Measurements from ENCODE around the gene SDF2L1. TPM values are rescaled to one million over a fixed set of nuclear protein-coding genes. Genes with fewer than 3 reads are reported as not detected.
"Not testable (repeated sequence)": the region's sequence is repeated elsewhere in the genome, so short reads cannot be mapped to it uniquely, and the experiment has no call there.

SDF2L1 gene
- total RNA-seq, 1 experiment from 2014 or later, result 79.6 TPM

GRCh38 chr22:21636629-21637218, 5.4 kb upstream of the SDF2L1 start:
- DNase-seq (ENCODE audit: low read depth), result no peak

DNA sequence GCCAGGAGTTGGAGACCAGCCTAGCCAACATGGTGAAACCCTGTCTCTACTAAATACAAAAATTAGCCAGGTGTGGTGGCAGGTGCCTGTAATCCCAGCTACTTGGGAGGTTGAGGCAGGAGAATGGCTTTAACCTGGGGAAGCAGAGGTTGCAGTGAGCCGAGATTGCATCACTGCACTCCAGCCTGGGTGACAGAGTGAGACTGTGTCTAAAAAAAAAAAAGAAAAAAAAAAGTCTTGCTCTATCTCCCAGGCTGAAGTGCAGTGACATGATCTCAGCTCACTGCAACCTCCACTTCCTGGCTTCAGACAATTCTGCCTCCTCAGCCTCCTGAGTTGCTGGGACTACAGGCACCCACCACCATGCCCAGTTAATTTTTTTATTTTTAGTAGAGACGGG, 4.7 kb upstream of the SDF2L1 start:
- DNase-seq (ENCODE audit: low read depth), result not testable (repeated sequence)

GRCh38 chr22:21639359-21639758, 2.7 kb upstream of the SDF2L1 start:
- no peak for DNase-seq (ENCODE audit: low read depth)

DNA sequence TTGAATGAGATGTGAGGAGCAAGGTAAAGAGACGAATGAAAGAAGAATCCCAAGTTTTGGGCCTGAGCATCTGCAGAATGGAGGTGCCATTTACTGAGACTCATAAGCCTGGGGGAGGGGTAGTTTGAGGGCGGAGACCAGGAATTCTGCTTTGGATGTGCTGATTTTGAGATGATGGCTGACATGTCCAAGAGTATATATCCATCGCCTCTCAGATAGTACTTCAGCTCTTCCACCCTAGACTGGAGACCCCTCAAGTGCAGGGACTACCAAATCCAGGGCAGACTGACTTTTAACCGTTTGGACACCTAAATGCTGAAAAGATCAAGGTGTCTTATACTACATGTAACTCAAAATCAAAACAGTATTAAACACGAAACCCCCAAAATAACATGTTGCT, 1.3 kb upstream of the SDF2L1 start:
- DNase-seq (ENCODE audit: low read depth), result no peak

DNA sequence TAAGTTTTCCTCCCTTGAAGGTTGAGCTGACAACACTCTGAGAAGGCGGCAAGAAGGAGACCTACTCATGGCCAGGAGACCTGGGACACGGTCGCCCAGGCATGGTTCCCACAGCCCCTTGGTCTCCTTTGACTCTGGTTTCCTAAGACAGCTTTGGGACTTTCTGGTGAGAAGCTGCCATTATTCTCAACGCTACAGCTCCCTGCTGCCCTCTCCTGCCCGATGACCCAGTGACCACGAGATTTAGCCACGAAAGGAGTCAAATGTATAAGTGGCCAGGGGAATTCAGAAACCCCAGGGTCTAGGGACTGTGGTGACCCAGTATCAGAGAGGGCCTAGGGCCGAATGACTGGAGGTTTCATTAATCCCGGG, 699 bp upstream of the SDF2L1 start:
- DNase-seq (ENCODE audit: low read depth), result peak; percentile 60

DNA sequence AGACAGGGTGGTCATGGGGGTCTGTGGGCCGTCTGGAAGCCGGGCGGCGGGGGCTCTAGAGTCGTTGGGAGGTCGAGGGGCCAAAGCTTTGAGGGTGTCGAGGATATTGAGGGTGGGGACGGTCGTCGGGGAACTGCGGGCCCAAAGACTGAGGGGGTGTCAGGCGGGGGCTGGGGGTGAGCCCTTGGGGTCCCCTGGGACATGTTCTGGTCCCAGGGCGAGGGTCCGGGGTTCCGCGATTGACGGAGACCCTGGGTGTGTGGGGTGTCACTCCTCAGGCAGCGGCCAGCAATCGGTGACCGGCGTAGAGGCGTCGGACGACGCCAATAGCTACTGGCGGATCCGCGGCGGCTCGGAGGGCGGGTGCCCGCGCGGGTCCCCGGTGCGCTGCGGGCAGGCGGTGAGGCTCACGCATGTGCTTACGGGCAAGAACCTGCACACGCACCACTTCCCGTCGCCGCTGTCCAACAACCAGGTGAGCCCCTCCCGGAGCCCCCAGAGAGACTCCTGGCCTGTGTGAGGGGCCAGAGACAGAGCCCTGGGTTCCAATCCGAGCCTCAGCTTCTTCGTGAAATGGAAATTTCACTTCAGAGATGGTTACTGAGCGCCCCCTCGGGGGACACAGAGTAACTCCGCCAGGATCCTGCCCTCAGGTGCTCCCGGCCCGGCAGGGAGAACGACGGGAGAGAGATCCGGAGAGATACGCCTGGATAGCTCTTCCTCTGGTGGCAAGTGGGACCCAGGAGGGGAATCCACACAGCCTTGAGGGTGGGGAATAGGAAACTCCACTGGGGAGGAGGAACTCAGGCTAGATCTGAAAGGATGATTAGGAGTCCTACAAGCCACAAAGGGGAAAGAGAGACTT, 714 bp downstream of the SDF2L1 start:
- peak; percentile 65 for DNase-seq (ENCODE audit: low read depth)

DNA sequence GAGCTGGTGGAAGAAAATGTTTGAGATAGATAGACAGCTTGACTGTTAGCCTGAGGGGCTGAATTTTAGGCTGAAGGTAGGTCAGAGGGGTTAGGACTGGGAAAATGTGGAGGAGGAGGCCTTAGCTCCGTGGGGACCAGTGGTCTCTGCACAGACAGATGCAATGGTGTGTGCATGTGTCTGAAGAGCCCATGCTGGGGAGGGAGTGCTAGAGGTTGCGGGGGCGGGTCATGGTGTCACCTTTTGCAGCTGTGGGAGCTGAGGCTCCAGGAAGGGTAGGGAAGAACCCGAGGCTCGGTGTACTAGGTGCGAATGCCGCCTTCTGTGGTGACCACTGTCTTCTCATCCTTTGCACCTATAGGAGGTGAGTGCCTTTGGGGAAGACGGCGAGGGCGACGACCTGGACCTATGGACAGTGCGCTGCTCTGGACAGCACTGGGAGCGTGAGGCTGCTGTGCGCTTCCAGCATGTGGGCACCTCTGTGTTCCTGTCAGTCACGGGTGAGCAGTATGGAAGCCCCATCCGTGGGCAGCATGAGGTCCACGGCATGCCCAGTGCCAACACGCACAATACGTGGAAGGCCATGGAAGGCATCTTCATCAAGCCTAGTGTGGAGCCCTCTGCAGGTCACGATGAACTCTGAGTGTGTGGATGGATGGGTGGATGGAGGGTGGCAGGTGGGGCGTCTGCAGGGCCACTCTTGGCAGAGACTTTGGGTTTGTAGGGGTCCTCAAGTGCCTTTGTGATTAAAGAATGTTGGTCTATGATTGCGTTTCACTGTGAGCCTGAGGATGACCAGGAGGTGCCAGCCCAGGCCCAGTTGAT, 1.6 kb downstream of the SDF2L1 start:
- no peak for DNase-seq (ENCODE audit: low read depth)

GRCh38 chr22:21645513-21645912, 3.4 kb downstream of the SDF2L1 start:
- not testable (repeated sequence) for DNase-seq (ENCODE audit: low read depth)

DNA sequence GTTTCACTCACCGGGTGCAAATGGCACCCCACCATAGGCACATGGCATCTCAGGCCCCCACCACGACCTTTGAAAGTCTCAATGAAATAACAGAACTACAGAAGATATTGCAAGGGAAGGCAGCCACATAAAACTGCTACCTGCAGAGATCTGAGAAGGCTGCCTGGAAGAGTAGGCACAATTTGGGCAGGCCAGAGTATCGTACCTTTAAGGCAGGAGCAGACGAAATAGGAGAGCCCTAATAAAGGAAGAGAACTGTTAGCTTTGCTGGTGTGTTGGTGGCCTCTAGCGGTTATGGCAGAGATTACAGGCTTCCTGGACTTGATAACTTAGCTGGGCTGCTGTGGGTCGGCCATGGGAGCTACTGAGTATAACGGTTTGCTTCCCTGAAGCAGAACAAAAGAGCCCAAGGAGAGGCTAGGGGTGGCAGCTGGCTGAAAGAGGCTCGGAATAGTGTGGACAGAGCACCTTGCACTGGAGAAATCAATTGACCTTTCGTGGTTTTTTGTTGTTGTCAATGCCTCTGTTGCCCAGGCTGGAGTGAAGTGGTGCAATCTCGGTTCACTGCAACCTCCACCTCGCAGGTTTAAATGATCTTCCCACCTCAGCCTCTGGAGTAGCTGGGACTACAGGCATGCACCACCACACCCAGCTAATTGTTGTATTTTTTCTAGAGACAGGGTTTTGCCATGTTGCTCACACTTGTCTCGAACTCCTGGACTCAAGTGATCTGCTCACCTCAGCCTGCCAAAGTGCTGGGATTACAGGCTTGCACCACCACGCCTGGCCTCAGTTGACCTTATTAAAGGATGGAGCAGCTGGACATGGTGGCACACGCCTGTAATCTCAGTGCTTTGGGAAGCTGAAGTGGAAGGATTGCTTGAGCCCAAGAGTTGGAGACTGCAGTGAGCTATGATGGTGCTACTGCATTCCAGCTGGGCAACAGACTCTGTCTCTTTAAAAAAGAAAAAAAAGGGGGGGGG, 4.8 kb downstream of the SDF2L1 start:
- DNase-seq (ENCODE audit: low read depth), result peak; percentile 73

DNA sequence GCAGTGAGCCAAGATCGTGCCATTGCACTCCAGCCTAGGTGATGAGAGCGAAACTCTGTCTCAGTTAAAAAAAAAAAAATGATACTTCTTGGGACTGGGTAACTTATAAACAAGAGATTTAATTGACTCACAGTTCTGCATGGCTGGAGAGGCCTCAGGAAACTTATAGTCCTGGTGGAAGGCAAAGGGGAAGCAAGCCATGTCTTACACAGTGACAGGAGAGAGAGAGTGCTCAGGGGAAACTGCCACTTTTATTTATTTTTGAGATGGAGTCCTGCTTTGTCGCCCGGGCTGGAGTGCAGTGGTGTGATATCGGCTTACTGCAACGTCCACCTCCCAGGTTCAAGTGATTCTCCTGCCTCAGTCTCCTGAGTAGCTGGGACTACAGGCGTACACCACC, 8.2 kb downstream of the SDF2L1 start:
- no peak for DNase-seq (ENCODE audit: low read depth)

DNA sequence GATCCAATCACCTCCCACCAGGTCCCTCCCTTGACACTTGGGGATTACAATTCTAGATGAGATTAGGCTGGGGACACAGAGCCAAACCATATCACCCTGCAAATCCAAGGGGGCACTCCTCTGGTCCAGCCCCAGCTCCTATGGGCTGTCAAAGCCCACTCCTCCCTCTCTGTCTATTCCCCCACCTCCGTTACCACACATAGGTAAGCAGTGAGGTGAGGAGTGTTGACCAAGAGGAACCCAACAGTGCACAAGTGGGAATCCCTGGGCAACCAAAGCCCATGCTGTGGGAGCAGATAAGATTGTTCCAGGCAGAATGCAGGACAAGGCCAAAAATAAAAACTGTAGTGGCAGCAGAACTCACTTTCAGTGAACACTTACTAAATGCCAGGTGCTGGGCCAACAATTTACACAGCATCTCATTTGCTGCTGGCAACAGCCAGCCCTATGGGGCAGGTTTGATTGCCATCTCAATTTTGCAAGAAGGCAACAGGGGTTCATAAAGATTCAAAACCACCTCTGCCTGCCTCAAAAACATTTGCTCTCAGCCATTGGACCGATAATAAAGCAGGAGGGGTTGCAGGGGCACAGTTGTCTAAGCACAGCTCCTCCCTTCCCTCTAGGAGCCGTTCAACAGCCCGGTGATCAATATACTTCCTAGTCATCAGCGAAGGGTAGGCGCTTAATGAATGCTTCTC, 8.9 kb downstream of the SDF2L1 start:
- no peak for DNase-seq (ENCODE audit: low read depth)

GRCh38 chr22:21651521-21652009, 9.5 kb downstream of the SDF2L1 start:
- DNase-seq (ENCODE audit: low read depth), result no peak

DNA sequence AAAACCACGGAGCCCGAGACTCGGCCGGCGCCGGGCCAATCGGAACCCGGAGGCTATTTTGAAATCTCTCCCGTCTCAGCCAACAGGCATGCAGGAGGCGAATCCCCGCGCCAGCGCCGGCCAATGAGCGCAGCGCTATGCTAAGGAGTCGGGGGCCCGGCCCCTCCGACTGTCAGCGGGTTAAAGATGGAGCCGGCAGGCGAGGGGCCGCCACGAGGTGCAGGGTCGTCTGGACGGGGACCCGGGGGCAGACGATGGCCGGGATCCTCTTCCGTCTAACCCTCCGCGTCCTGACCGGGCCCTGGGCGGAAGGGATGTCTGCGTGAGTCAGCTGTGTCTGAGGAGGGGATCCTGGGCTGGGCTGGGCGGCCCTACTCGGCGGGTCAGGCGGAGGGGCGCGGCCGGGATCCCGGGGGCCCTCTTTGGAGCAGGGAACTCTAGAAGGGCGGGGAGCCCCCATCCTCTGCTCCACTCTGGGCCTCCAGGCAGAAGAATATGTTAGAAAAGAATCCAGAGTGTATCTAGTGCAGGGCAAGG, 10.0 kb downstream of the SDF2L1 start:
- DNase-seq (ENCODE audit: low read depth), result peak; percentile 94

DNA sequence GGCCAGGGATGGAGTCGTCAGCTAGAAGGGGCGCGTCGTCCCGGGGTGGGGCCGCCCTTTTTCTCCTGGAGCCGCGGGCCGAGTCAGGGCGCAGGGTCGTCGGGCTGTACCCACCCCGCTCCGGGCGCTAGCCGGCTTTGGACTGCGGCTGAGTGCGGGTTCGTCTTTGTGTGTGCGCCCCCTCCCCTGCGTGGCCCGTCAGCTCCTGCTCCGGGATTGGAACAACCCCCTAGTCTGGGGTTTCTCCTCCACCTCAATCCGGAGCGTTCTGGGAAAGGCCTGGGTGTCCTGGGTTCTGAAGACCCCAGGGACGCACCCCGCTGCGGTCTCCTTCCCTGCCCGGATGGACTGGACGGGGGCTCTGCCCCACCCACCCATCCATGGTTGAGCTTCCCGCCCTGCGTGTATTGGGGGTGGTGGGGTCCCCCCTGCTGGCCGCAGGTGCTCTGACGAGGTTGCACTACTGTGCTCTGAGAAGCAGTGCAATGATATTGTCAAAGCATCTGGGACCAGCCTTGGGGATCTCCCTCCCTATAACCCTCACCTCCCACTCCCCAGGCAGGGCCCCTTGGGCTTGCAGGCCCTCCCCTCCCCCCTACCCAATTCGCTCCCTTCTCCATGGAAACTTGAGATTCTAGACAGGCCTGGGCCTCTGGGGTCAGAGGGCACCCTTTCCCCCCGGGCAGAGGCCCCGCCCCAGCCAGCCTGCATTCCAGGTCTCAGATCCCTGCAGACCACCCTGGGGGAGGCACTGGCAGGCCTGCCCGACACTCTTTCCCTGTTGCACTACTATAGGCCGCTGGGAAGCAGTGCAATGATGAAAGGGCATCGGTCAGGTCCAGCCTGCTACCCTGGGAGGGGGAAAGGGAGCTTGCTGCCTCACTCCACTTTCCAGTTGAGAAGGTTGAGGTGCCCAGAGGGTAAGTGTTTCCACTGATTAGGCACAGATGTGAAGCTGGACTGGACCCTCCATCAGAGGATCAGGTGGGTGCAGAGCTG, 10.7 kb downstream of the SDF2L1 start:
- no peak for DNase-seq (ENCODE audit: low read depth)

DNA sequence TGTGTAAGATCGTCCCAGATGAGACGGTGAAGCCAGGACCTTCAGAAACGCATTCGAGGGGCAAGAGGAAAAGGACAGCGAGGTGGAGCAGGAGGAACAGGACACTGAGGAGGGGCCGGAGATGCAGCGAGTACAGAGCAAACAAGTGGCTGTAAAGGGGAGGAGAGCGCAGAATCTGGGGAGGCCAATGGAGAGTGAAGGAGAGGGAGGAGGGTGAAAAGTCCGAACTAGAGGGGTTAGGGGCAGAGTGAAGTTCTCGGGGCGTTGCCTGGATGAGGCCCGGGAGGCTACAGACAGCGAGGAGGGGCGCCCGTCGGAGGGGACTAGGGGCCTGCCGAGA, 14.9 kb downstream of the SDF2L1 start:
- no peak for DNase-seq (ENCODE audit: low read depth)

DNA sequence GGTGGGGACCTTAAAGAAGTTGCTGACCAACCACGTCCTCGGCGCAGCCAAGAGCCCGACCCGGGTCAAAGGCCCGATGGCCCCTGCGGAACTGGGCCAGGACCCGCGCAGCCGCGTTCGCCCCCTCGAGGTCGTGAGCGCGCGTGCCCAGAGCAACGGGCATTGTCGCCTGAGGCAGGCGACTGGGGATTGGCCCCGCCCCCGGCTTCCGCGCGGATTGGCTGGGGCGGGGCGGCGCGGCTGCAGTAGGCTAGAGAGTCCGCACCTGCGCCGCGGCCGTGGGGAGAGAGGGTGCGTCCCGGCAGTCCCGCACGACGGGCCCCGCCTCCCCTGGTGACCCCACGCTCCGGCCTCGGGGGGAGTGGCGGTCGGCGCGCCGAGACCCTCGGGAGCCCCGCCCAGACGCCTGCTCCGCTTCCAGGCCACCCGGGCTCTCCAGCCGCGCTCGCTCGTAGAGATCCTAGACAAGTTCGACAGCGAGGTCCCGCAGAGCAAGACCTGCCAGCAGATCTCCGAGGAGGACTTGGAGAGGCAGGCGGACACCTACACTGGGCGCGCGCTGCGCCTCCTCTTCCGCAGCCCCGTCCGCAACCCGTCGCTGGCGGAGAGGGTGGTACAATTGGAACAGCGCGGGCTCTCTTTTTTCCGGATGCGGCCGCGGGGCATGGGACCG, 15.4 kb downstream of the SDF2L1 start:
- peak; percentile 78 for DNase-seq (ENCODE audit: low read depth)

- DNase-seq (ENCODE audit: low read depth), result no peak
Observed at GRCh38 chr22:21659864-21660525, 17.9 kb downstream of the SDF2L1 start.

DNA sequence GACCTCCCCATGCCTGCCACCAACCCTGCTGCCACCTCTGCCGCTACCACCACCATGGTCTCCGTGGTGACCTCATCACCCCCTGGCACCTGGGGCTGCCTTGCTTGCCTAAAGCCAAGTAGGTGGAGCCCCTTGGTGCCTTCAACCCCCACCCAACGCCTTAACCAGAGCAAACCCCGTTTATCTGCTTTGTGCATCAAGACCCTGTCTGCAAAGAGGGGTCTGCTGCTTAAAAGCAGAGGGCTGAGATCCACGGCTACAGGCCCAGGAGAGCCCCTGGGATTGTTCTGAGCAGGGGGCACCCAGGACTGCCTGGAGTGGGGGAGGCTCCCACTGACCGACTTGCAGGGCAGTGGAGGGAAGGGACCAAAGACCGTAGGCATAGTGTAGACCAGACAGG, 18.8 kb downstream of the SDF2L1 start:
- DNase-seq (ENCODE audit: low read depth), result no peak
